Activated gamma-delta T cell (primary cell): Measurements from ENCODE around the gene ZBTB7C.

Experiments
- DNase-seq: peaks from one replicate; lab custom pipeline; 2025; lab: John Stamatoyannopoulos, UW

ZBTB7C gene

DNA sequence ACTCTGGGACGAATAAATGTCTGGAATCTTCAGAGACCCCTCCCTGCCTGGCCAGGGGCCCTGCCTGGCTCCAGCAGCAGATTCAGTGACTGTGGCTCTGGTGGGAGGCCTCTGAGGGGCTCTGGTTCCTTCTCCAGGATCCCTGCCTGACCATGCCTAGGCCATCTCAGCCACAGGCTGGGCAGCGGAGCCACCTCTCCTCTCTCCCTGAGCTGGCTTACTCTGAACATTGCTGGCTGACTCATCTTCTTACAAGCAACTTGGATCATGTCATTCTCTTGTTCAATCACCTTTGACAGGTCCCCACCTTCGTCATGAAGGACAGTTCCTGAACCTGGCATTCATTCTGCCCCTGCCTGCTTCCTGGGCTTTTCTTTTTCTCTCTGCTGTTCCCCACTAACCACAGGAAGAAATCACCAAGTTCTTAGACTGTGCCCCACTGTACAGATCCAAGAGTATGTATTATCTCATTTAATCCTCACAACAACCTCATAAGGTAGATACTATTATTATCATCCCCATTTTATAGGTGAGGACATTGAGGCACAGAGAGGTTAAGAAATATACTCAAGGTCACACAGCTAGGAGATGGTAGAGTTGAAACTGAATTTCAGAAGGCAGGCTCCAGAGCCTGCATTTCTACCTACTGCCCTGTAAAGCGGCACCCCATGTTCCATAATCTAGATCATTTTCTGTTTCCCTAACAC, 323.2 kb downstream of the ZBTB7C start:
- DNase-seq: no peak

DNA sequence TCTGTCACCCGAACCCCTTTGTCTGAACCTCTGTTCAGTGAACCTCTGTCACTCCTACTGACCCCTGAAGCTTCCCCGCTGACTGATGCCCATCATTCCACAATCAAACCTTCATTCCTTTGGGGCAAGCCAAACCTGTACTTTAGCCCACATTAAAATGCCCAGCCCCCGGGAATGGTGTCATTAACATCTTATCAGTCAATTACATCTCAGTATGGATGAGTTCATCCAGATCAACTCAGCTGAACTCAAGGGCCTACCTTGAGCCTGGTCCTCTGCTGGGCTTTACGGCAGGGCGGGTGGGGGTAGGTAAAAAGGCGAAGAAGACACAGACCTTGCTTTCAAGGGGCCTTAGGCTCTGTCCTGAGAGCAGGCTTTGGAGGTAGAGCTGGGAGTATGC, 324.3 kb downstream of the ZBTB7C start:
- DNase-seq: no peak

DNA sequence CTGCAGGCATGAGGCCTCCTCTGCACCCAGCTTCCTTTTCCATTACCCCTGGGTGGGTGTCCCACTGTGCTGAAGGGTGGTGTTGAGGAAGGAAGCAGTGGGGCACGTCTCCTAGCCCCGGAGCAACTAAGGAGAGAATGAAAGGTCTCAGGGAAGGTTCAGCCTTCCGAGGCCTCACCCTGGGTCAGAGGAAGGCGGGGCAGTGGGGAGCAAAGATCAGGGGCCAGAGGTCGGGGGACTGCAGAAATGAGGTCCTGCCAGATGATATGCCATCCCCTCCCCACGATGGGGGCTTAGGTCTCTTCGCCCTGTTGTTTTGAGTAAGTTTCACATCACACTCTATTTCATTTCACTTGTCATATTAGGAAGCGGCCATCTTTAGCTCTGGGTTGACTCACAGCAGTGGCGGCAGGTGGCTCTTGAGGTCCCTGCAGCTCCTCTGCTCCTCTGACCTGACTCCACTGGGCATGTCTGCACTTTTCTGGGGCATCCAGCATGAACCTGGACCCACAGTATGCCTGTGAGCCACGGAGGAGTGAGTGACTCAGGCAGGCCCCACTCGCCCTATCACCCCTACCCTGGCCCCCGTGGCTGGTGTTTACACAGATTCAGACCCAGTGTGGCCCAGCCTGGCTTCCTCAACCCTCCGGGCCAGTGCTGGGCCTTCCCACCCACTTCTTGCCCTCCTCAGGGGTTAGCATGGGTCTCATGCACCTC, 325.0 kb downstream of the ZBTB7C start:
- DNase-seq: no peak

DNA sequence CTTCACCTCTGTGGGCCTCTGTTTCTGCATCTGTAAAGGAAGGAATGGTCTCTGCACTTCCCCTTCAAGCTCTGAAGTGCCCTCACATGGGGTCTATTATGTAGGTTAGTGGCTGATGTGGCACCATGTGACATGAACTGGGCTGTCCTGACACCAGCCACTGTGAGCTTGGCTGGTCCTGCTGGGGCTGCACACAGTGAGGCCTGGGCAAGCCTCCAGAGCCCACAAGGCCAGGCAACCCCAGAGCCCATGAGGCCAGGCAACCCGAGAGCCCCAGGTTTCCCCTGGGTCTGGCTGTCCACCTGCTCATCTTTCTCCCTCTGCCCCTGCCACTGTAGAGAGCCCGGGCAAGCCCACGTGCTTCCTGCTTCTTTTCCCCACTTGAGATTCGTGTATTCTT, 328.6 kb downstream of the ZBTB7C start:
- no peak for DNase-seq

DNA sequence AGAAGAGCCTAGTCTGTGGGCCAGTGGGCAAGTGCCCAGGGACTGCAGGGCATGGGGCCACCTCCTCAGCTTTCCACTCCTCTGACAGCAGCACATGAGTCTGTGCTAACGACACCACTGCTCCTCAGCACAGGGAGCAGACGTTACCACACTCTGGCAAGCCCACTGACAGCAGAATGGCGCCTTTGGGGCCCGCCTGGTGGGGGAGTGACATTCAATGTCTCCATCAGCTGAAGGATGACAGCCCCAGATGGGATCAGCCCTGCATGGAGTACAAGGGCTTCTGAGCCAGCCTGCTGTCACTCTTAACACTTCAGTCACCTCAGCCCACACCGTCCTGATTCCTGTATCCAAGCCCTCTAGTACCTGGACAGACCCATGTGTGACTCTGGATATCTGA, 329.3 kb downstream of the ZBTB7C start:
- no peak for DNase-seq

DNA sequence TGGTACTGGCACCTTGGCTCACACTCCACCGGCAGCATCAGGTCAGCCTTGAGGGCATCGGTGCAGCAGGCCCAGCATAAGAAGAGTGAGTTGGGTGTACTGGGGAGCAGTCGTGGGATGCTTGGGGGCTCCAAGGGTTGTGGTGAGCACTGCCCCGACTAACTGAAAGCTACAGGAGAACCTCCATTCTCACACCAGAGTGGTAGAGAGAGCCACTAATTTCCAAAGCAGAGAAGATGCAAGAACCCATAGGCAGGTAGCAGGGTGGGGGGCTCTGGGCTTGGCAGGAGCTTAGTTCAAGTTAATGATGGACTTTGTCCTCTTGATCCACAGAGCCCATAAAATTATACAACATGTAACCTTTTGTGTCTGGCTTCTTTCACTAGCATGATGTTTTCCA, 330.7 kb downstream of the ZBTB7C start:
- DNase-seq: no peak

DNA sequence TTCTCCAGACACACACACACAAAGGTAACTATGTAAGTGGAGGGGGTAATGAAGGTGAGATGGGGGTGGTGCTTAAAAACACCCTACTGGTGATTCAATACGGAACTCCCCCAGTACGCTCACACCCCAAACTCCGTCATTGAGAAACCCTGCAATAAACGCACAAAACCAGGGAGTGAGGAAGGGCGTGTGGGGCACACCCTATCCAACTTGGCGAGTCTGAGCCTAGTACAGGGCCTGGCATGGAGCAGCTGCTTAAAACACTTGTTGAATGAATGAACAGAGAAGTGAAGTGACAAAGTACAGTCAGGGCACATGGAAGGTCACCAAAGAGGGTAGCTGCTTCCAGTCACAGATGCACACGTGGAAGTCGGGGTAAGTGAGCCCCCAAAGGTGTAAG, 331.9 kb downstream of the ZBTB7C start:
- DNase-seq: no peak

DNA sequence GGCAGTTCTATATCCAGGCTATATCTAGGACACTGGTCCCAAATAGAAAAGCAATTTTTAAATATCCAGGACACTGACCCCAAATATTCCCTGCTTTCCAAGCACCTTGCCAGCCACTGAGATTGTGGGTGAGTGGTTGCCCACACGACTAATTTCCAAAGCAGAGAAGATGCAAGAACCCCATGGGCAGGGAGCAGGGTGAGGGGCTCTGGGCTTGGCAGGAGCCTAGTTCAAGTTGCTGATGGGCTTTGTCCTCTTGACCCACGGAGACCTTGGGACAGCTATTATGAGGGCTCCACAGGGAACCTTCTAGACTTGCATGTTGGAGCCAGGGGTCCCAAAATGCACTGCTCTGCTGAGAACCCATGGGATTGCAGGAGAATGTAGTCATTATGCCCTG, 332.7 kb downstream of the ZBTB7C start:
- DNase-seq: no peak

DNA sequence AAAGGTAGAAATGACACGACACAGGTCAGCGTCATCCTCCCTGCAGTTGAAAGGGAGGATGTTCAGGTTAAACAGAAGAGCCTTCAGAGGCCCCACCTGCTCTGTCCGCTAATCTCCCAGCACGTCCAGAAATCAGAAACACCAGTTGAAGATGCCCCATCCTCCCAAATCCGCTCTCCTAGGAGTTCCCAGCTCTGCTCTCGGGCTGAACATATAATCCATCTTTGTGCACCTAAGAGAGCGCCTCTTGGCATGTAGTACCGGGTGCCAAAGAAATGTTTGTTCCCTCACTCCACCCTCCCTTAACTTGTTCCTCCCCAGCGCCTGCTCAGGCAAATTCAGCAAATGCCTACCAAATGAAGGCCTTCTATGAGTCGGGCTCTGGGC, 333.5 kb downstream of the ZBTB7C start:
- DNase-seq: no peak

DNA sequence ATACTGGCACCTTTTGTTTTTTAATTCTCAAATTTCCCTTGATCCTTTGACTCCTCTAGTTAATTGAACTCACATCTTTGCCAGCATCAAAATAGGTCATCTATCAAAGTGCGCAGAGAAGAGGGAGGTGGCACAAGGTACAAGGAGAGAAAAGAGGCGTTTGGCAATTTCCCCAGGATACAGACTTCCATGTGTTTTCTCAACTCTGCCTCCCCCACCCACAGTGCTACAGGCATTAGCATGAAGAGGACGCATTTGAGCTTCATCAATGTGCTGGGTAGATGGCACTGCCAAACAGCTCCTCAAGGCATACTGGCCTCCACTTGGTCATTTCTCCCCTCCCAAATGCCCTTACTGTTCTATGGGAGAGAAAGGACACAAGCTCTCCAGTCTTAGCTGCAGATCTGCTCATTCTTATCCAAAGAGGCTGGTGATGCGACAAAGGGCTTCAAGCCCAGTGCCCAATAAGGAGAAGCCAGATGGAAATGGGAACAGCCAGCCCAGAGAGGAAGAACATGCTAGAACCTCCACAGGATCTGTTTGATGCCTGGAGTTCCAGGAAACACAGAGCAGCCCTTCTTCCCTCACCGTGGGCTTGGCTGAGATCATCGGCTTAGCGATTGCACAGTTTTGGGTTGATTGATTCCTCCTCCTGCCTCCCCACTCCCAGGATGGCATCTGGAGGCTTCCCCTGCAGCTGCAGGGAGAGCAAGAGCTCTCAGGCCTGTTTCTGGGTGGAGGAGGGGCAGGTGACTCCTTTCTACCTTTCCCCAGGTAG, 334.1 kb downstream of the ZBTB7C start:
- no peak for DNase-seq

DNA sequence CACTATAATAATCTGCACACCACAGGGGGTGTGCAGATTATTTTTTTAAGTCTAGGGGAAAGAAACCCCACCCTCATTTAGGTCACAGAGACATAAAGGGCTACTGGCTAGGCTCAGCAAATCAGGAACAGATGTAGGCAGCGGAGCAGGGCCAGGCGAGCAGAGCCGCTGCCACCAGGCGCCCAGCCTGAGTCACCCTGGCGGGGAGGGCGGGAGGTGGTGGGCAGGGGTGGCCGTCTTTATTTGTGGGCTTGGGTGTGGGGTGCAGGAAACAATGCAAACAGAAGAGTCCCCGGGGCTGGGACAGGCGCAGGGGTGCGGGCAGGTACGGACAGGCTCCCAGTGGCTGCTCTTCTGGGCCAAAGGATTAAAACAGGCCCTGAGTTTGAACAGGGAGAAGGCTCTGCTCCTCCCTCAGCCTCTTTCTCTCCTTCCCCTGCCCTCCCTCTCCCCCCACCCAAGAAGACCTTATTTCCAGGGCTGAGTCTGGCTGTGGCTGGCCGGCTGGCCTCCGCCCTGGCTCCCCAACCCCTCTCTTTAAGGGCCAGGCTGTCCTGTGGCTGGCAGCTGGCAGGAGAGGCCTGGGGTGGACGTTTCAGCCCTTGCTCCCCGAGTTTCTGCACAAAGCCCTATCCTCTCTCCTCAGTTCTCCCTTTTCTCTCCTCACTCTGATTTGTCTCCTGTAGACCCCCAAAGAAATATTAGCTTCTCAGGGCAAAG, 335.8 kb downstream of the ZBTB7C start:
- no peak for DNase-seq

DNA sequence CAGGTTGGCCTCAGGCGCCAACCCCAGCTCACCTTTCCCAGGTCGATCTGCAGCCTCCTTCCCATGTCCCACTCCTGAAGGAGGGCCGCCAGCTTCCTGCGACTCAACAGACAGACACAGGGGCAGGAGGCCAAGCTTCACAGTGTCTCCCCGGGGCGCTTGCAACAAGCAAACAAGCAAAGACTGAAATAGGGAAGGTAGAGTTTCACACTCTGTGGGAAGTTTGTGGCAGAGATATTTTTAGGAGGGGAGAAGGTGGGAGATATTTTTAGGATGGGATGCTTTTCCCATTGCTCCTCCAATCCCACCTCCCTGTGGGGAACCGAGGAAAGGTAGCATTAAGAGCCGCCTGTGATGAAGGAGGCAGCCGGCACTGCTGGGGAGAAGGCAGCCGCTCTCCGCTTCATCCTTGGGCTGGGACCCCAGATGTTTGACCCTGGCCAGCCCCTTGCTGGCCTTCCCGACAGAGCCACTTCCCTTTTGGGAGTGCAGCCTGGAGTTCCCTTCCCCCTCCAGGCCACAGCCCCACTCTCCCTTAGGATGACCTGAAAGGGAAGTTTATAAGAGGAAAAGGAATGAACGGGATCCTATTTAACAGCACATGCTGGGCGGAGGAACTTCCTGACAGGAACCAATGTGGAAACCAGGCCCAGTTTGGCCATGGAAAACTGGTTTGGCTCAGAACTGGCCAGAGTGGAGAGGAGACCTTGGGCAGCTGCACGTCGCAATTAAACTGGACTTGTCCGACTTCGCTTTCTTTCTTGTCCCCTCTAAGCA, 336.6 kb downstream of the ZBTB7C start:
- no peak for DNase-seq

DNA sequence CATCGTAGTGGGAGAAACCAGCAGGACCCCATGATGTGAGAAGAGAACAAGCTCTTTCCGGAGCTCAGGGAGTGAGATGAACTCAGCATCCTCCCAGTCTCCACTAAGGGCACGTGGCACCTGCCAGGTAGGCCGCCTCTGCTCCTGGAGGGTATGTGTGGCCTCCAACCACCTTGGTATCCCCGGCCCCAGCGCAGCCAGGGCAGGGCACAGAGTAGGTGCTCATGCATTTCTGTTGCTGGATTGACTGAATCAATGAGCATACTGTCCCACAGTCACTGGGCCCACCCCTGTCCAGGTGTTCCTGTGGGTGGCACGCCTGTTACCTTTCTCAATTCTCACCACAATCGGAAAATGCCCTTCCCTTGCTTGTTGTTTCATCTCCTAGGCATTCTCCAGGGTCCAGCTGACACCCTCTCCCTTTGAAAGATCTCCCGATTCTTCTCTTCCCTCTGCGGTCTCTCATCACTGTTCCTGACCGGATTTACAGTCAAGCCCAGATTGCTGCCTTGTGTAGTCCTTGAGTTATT, 340.2 kb downstream of the ZBTB7C start:
- DNase-seq: no peak

DNA sequence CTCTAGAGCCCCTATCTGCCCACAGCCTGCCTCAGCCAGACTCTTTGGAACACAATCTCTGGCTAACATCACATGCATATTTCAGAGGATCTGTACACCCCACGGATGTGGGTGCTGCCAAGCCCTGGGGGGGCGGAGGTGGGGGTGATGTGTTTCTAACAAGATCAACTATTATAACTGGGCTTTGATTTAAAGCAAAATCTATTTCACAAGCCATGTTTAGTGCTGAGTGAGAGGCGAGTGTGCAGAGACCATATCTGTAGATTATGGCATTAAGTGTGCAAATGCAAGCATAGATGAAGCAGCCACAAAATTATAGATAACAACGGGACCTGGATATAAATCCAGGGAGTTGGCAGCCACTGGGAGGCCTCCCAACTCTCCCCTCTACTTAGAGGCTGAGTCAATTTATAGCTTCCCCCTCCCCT, 342.9 kb downstream of the ZBTB7C start:
- DNase-seq: no peak

DNA sequence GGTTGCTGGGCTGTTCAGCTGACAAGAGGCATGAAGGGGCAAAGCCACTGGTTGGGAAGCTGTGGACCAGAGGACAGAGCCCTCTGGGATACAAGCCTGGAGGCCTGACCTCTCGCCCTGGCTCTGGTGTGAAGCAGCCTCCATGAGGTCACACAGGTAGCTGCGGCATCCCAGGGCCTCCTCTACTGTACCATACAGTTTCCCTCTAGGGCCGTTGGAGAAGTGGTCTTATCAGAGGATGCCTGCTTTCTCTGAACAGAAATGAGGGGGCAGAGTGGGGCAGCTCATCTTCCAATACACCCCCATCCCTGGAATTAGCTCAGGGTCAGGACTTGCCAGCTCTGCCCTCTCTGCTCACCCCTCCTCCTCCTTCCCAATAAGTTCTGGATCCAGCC, 343.6 kb downstream of the ZBTB7C start:
- DNase-seq: no peak

DNA sequence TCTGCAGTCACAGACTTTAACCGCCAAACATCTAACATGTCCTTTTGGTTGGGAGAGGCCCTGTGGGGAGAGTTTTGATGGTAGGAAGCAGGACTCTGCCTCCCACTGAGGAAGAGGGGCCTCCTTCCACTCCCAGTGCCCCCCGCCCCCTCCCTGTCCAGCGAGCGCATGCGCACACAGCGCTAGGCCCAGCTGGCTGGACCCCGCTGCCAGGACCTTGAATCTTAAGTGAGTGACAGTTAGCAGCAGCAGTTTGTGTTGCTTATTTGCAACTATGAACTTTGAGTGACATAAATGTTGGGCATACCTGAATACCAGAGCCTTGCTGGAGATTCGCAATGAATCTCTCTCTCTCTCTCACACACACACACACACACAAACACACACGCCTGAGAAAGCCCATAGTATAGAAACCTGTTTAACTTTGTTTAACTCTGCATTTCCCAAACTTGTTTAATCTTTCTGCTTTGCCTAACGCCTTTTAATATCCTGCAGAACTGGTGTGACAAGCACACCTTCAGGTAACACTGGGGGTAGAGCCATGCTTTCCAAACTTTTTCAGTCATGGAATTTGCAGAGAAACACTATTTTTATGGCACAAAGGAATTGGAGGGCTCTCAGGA, 344.1 kb downstream of the ZBTB7C start:
- DNase-seq: no peak

DNA sequence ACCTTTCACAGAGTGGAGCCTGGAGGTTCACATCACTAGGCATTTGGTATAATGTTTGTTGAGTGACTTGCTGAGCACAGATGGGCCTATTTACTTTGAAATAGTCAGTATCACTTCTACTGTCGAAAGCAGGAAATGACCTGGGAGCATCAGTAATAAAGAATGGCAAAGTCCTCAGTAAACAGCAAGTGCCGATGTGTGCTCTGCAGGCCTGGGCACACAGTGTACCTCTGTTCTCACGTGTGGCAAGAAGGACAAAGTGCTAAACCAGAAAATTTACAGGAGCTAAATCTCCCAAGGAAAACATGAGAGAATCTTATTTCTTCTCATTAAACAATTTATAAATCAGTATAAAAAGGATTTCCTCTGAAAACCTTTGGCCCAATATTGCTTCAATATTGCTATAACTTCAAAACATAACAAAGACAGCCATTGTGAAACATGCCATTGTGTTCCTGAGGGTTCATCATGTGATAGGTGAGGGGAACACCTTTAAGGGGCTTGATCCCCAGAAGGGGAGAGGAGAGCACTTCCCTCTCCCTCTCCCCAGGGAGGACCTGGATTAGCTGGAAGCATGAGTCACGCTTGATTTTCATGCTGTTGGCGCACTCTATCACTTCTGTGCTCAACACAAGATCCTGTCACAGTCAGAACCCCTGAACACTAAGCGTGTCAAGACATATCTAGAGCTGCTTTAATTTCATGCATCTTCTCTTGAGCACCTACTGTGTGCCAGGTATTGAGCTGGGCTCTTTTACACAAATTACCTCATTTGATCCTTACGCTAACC, 347.2 kb downstream of the ZBTB7C start:
- DNase-seq: no peak

DNA sequence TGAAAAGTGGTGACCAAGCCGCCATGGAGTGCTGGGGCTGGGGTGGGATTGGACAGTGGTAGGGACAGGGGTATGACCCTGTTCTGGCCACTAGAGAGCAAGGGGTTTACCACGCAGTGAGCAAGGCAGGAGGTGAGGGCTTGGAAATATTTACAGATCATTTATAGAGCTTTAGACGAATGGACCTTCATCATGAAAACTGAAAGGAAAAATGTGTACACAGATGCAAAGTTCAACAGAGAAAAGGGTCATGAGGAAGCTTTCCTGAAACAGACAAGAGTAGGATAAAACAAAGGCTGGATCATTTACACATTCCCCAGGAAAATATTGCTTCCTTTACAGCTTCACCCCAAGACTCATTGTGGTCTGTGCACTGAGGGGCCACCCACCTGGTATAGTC, 348.2 kb downstream of the ZBTB7C start:
- no peak for DNase-seq

DNA sequence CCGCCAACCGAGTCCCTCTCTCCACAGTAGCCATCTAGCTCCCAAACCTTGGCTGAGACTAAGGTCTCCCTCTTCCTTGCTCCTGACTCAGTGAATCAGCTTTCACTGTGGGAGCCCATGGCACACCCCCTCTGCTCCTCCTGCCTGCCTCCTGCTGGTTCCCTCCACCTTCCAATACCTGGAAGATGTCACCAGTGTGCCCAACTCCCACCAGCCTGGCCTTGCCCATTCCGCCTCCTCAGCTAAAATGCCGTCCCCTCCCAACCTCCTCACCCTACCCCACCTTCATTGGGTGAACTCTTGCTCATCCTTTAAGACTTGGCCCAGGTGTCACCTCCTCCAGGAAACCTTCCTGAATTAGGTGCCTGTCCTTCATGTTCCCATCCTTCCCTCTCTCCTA, 348.8 kb downstream of the ZBTB7C start:
- no peak for DNase-seq

DNA sequence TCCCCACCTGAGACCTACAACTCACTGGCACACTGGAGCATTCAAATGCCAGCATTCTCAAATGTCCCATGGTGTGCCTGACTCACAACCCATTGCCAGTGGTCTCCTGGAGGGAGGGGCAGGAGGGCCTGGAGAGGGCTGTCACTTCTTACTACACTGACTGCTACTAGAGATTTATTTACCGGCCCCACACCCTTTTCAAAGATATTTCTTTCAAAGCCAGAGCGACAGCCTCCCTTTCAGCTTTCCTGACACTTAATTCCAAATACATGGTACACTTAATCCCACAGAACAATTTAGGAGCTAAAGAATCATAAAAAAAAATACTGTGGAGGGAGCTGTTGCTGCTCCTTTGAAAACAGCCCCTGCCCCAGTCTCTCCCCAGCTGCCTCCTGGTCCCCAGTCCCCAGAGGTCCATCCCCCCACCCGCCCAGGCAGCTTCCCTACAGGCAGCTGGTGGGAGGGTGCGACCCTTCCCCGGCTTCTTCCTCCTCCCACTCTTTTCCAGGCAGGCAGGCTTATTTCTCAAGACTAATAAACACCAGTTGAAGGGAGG, 349.6 kb downstream of the ZBTB7C start:
- no peak for DNase-seq
